GM19035 (cell line): ENCODE data around the gene UBR2.

ENCODE experiments used
- ATAC-seq: cut with Tn5 transposase; IDR thresholded peaks from one replicate; pipeline ENCODE4 v1.9.1; 2021; ENCODE audit not compliant: unreplicated experiment

UBR2 gene

DNA sequence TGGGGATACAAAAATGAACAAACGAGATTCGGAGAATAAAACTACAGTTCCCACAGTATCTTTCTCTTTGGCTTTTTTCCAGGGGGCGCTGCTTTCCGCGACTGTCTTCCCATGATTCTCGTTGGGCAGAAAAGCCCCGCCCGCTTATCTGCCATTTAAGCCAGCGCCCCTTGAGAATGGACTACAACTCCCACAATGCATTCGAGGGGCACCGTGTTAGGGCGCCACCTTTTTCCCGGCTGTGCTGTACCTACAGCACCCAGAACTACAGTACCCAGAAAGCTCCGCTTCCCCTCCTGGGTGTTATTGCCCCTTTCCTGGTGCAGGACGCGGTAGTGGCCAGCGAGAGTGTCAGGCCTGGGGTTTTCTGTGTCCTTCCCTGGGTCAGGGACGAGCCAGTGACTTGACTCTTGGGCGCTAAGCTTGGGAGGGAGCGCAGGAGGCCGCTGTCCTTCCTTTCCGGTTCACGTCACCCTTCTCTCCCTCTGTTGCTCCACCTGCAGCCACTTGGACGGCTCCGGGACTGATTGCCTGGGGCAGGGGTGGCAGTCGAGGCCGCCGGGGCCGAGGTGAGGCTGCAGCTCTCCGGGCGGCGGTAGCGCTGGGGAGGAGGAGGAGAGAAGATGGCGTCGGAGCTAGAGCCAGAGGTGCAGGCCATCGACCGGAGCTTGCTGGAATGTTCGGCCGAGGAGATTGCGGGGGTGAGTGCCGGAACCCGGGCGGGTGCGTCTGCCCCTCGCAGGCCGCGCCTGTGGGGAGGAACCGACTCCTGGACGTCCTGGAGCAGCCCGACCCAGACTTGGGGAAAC is at the start of gene UBR2:
TSS of gene UBR2 (plus strand) at position 333 of the 809 bp plus-strand sequence. CDS start at position 624, 291 bp downstream.
- peak; percentile 93 for ATAC-seq

DNA sequence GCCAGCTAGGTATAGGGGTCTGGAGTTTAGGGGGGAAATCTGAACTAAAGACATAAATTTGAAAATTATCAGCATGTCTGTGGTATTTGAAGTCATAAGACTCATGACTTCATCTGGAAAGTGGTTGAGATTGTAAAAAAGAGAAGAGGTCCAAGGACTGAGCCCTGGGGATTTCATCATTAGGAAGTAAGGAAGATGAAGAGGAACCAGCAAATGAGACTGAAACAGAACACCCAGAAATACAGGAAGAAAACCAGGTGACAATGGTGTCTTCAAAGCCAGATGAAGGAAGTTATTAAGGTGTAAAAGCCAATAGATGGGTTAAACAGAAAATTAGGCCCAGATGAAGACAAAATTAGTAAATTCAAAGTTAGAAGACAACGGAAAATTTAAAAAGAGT is 49.1 kb upstream of the UBR2 start:
- no peak for ATAC-seq

DNA sequence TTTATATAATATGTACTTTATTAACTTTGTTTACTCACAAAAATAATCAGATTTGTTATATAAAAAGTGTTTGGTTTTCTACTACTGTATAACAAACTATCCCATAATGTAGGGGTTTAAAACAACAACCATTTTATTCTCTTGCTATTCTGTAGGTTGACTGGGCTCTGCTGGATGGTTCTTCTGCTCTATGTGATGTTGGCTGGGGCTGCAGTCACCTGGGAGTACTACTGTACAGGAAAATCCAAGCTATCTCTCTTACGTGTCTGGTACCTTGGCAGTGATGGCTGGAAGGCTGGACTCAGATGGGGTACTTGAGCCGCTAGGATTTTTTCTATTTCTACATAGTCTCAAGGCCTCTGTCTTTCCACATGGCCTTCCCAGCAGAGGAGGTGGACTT is 44.0 kb upstream of the UBR2 start:
- no peak for ATAC-seq

DNA sequence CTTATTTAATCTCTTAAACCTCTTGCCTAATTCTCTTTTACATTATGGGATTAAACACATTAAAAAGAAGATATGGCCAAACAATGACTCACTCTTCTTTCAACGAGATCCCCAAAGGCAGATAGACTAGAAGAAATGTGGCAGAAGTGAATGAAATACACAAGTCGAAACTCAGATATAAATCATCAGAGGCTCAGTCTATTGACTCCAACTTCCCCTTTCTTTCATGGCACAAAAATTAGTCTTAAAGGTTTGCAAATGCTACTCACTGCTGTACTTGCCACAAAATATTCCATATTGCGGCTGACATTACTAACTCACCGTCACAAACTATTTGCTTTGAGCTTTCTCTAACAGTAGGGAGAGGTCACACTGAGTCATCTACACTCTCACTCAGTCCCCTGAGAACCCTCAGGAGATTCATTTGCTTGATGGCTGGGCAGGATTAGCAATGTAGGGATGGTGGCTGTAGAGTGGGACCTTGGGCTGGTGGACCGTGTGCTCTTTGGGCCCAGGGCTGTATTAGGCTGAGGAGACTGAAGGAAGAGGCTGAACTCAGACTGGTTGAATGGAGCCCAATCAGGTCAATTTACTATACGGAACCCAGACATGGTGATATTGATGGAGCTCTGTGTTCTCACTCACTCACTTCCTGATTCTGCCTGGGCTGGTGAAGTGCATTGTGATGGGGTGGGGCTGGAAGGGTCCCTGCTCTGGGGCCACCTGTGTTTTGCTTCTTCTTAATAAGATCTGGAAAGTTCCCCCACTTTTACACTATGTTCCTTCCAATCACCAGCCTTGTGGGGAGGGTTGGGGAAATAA is 42.8 kb upstream of the UBR2 start:
- ATAC-seq = peak; percentile 65

DNA sequence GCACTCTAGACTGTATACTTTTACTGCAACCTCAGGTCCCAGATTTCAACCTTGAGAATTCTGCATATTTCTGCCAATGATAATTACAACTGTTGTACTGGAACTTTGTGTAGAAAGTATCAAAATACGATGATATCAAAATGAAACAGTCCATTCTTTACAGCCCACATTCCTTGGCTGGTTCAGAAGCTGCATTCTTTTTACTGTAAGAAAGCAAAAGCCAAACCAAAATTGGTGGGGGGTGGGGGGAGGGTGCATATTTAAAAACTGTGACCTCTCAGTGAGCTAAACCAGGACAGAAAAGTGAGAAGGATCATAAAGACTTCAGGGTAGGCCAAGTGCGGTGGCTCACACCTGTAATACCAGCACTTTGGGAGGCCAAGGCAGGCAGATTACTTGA is 41.8 kb upstream of the UBR2 start:
- ATAC-seq = no peak

DNA sequence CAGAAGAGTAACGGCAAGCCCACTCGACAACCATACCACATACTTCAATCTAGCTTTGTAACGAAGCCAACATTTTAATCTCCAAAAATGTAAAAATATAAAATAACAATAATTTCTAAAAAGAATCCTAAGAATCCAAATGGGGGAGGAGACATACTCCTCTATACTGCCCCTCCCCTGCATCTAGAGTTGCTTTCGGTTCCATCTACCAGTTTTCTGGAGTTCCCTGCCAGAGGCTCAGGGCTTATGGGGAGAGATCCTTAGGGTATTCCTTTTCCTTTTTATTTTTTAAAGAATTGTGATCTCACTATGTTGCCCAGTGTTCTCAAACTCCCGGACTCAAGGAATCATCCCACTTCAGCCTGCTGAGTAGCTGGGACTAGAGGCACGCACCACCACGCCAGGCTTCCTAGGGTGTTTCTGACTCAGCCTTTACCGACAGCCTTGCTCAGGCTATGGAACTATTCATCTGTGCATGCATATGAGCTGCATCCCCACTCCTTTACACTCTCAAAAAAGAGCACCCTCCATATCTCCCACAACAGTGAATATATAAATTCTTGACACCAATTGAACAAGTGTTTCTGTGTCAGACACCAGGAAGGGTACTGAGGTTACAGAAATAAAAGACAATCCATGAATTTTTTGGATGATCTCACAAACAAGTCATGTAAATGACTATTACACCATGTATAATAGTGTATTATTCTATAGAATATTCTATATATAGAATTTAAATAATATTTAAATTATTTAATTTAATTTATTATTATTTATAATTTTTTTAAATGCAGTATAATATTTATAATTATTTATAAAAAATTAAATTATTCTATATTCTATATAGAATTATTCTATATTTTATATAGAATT is 40.7 kb upstream of the UBR2 start:
- ATAC-seq = no peak

DNA sequence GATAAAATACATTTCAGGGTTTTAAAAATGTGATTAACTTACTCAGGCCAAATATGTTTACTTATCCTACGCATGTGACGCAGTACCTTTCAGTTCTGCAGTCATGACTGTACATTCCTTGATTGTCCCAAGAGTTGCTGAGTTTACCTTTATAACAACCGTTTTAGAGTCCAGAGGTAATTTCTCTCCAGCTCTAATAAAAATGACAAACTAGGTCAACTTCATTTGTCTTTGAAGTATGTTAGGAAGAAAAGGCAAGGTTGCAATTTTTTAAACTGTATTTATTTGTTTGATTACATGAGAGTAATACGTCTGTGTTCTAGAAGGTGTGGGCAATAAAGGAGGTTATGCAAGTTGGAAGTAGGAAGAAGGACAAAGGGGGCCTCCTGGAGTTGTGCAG is 38.6 kb upstream of the UBR2 start:
- no peak for ATAC-seq

DNA sequence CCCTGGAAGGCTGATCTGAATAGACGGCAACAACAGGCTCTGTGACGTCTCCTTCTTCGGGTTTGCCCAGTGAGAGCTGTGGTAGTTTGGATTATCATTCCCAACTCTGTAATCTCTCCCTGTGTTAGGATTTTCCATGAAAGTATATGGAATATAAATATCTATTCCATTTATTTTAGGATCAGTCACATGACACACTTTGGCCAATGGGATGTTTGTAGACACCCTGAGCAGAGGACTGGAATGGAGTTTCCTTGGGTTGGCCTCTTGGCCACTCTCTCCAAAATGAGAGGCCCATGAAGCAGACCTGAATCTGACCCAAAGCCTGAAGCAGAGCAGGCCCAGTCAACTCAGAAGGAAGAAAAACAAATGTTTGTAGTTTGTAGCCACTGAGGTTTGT is 37.2 kb upstream of the UBR2 start:
- no peak for ATAC-seq

DNA sequence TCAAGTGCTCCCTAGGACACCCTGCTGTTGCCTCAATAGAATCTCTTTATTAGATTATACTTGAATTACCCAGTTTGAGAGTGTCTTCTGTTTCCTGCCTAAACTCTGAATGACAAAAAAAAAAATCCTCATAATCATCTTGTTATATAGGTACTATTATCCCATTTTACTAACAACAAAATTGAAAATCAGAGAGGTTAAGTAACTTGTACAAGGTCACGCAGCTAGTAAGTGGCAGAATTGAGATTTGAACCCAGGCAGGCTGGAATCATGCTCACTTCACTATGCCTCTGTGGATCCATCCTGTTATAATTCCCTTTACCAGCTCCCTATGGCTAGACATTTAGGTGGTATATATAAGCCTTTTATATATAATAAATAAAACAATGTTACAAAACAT is 36.6 kb upstream of the UBR2 start:
- ATAC-seq = no peak

DNA sequence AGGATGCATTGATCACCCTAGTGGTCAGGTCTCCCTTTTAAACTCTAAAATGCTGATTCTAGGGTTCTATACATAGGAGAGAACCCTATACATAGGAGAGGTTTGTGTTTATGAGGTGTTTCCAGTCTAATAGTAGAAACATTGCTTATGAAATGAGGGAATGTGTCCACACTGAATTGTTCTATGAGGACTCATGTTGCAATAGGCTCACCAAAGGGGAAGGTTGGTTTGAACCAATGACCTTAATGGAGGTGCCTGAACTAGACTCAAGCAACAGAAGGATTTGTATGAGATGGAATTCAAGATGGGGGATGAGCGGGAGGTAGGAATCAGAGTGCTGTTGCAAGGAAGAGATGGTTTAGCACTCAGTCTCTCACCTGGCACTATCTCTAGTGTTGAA is 33.5 kb upstream of the UBR2 start:
- no peak for ATAC-seq

DNA sequence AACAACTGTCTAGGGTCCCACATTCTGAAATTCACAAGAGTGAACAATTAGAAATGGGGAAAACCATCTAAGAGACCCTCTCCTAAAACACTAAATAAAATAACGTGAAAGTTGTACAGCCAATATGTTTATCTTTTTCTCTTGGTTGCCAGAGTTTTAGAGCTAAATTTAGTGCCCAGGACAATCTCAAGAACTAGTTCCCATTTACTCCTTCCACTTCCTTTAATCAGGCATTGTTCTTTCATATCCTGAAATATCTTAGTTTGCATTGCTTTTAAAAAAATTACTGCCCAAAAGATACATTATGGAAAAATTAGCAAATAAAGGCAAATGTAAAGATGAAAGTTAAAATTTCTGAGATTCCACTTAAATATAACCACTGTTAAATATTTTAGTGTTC is 33.1 kb upstream of the UBR2 start:
- no peak for ATAC-seq

DNA sequence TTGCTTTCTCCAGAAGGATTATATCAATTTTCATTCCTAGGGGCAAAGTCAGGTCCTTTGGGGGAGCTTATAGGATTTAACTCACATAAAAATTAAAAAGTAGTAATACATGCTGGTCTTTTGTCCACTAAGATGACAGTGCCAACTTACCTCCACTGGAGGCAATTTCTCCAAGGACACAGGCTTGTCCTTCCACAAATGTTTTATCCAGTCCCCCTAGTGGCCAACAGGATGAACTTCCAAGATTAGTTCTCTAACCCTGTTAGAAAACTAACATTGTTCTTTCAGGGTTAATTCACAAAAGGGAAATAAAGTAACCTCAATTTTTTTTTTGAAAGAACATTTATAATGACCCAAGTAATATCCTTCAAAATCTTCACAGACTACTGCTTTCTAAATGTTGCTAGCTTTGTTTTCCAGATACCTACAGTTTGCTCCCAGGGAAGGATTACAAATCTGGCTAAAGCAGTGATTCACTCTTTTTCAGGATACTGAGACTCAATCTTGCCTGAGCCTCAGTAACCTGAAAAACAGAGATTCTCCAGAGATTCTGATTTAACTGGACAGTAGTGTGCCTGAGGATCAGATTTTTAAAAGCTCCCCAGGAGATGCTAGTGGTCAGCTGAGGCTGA is 31.7 kb upstream of the UBR2 start:
- no peak for ATAC-seq

DNA sequence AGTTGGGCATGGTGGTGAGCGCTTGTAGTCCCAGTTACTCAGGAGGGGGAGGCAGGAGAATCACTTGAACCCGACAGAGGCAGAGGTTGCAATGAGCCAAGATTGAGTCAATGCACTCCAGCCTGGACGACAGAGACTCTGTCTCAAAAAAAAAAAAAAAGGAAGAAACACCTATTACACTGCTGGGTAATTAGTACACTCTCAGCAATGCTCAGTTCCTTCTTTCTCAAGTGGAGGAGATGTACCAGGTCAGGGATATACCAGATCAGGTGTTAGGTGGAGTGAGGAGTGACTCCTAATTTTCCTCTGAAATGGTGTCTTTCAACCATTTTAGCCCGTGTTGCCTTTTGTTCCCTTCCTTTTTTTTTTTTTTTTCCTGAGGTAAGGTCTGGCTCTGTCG is 30.0 kb upstream of the UBR2 start:
- ATAC-seq = no peak

DNA sequence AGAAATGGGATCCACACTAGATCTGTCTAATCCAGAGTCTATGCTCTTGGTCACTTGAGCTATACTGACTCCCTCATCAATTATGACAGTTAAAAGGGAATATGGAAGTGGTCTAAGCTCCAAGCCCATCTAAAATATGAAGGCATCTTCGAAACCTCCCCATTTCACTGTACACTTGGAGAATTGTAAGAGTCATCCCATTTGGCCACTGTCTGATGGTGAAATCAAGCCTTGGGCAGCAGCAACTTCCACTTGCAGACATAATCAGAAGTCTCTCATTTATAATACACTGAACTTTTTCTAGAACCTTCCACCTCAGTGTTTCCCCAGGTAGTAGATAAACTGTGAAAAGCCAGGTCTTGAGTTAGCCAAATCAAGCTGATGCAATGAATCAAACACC is 26.3 kb upstream of the UBR2 start:
- no peak for ATAC-seq

DNA sequence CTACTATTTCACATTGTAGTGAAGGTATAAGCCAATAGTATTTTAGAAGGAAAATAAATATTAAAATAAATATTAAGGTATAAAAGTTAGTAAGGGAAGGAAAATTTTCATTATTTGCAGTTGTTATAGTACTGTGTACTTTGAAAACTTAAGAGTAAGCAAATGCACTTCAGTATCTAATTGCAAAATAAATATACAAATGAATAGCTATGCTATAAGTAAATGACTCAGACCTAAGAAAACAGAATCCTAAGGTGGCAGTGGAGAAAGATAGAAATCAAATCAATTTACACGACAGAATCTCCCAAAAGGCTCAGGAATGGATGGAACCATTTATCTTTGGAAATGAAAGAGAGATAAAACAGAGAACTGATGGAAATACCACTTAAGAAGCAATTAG is 24.7 kb upstream of the UBR2 start:
- no peak for ATAC-seq

DNA sequence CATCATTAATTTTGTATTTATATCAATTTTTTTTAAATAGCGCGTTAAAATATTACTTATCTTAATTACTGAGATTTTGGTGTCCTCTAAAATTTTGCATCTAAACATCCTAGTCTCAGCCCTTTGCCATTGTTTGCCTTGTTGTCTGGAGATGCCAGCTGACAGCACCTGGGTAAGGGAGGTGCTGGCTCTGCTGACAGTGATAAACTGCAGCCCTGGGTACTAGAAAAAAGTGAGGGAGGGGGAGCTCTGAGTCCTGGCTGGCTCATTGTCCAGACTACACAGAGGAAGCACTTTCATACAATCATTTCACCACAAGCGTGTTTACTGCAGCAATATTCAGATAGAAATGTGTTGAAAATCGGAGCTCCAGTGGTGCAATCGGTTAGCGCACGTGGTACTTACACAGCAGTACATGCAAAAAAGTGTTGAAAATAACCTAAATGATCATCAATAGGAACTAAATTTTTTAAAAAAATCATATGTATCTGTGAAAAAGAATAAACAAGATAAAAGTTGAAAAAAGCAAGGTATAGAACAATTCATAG is 18.5 kb upstream of the UBR2 start:
- no peak for ATAC-seq

DNA sequence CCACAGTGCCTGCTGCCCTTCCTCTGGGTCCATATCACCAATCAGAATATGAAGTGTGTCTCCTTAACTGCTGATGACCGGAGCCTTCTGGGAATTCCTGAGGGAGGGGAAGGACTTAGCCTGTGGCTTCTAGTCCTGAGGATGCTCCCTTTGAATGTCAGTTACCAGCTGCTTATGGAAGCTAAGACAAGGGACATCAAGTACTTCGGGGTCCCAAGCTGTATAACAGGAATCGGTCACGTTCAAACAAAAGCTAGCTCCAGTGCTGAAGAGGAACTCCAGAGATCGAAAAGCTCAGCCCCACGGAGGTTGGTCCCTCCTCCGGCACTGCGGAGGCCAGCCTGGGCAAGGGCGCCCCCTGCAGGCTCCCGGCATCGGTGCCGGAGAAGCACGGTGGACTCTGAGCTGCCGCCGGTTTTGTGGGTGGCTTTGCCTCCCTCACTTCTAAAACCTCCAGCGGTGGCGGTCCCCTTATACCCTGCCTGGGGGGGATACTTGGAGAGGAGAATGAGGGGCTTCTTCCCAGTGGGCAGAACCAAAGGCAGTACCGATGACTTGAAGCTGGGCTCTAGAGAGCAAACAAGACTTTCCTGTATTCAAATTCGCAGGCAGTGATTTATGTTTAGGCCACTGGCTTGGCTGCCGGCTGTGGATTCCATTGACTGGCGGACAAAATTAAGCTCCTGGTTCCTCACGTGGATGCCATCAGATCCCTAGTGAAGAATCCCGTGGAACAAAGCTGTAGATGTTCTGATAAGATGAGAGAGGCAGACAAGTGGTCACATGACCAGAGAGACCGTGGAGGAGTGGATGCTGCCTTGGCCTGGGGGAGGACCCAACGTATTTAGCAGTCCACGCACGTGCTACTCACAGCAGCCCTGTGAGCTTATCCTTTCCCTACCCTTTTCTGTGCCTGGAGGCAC is 16.2 kb upstream of the UBR2 start:
- peak; percentile 87 for ATAC-seq

DNA sequence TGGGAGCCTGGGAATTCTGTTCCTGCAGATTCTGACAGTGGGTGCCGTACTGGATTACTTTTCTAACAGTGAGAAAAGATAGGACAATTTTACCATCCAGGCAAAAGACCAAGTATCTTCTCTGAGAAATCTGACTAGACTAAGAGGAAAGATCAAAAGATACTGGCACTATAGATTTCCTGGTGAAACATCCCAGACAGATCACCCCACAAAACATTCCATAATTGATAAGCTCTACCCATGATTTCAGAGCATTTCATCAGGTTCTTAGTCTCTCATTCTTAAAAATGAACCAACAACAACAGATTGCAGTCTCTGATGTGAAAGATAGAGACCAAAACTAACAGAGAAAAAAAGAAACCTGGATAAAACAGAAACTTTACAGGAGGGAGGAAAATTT is 13.6 kb upstream of the UBR2 start:
- ATAC-seq = no peak

DNA sequence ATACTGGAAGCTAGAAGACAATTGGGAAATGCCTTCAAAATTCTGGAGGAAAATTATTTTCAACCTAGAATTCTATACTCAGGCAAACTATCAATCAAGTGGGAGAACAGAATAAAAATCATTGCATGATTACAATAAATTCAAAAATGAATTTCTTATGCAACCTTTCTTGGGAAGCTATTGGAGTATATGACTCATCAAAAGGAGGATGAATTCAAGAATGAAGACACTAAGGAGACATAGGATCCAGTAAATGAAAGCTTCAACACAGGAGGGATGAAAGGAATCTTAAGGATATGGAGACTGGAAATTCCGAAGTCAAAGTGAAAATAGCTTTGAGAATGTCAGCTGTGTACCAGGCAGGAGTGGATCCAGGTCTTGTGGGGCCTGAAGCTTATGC is 12.6 kb upstream of the UBR2 start:
- no peak for ATAC-seq

DNA sequence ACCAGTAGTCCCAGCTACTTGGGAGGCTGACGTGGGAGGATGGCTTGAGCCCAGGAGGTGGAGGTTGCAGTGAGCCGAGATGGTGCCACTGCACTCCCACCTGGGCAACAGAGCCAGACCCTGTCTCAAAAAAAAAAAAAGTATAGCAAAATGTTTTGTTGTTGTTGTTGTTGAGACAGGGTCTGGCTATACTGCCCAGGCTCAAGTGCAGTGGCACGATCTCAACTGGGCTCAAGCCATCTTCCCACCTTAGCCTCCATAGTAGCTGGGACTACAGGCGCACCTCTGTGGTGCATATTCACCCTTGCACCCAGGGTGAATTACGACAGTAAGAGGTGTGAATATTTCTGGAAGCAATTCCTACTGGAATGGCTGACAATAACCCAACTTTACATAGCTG is 11.4 kb upstream of the UBR2 start:
- no peak for ATAC-seq
